Measurements from ENCODE around the gene GAN.

Gene GAN

GRCh38 chr16:81283044-81283443 is 31.7 kb upstream of the GAN start:
- no peak overlapping the region for H3K4me3 Mint-ChIP-seq
- DNase-seq (no peak), ATAC-seq (replicated peaks) (no peak)
- H3K4me1 Mint-ChIP-seq: no peaks in the 10 kb centered on the region
- H3K27ac Mint-ChIP-seq: no peak overlapping the region
- H3K27me3 Mint-ChIP-seq: peaks cover 0 to 12% of the 10 kb centered on the region in 2 donors
- no peaks in the 10 kb centered on the region for H3K36me3 Mint-ChIP-seq
- no peaks in the 10 kb centered on the region for H3K9me3 Mint-ChIP-seq

DNA sequence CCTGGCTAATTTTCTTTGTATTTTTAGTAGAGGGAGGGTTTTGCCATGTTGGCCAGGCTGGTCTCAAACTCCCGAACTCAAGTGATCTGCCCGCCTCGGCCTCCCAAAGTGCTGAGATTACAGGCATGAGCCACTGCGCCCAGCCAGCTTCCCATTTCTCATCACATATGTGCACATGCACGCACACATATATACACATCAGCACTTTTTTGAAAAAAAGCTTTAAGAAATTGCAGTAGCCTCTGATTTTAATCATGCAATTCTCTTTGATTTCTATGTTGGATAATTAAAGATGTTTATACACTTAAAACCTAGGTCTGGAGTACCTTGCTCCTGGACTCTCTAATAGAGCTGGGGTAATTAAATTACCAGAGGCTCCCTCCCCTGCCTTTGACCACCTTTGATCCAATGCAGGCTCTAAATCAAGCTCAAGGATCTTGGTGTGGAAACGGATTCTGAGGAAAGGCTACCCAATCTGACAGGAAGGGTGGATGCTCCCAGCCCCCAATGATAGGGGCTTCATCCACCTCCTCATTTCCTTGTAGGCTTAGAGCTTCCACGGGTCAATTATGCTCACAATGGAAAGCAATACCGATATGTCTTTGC is 29.7 kb upstream of the GAN start:
- no peak for ATAC-seq (replicated peaks)
- H3K9me3 Mint-ChIP-seq: no peaks in the 10 kb centered on the region
- H3K27me3 Mint-ChIP-seq: peaks cover 0 to 12% of the 10 kb centered on the region in 2 donors
- DNase-seq: no peak
- H3K36me3 Mint-ChIP-seq: no peaks in the 10 kb centered on the region
- H3K4me1 Mint-ChIP-seq: no peaks in the 10 kb centered on the region
- no peak overlapping the region for H3K4me3 Mint-ChIP-seq
- H3K27ac Mint-ChIP-seq: no peak overlapping the region

DNA sequence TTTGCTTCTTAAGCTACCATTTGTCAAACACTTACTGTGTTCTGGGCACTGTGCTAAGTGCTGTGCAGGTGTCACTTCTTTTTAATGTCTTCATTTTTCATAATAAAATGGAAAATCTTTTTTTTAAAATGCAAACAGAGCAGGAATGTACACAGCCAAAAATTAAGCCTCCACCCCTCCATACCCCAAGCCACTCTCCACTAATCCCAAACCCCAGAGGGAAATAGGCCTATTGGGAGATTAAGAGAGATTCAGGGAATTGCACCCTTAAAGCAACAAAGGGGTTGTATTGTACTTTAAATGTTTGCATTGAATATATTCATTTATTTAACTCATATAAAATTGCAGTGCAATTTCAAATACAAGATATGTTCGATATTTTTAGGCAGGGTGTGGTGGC is 28.6 kb upstream of the GAN start:
- no peaks in the 10 kb centered on the region for H3K9me3 Mint-ChIP-seq
- H3K36me3 Mint-ChIP-seq: no peaks in the 10 kb centered on the region
- no peak for DNase-seq
- peaks cover 1 to 14% of the 10 kb centered on the region in 2 donors for H3K27me3 Mint-ChIP-seq
- H3K4me1 Mint-ChIP-seq: no peaks in the 10 kb centered on the region
- no peak for ATAC-seq (replicated peaks)
- no peak overlapping the region for H3K4me3 Mint-ChIP-seq
- H3K27ac Mint-ChIP-seq: no peak overlapping the region

DNA sequence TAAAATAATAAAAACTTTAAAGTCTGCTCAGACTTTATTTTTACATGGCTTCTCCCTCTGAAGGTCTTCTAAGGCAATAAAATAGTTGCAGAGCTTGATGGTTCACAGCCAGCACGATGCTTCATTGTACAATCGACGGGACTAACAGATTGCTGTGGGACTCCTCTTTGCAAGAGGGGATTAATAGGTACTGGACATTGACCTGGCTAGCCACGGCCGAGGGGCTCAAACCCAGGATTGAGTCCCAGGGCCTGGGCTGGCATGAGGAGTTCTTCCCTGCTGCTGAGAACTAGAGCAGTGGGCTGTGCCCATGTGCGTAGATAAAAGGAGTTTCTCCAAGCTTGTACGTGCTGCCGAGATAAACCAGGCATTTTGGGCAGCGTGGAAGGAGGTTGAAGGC is 23.6 kb upstream of the GAN start:
- no peak for ATAC-seq (replicated peaks)
- Mint-ChIP-seq H3K4me1 (no peaks in the 10 kb centered on the region), H3K36me3 (no peaks in the 10 kb centered on the region), H3K9me3 (no peaks in the 10 kb centered on the region), H3K27ac (no peak overlapping the region), H3K27me3 (peaks cover 17 to 34% of the 10 kb centered on the region in 2 donors), H3K4me3 (no peak overlapping the region)
- DNase-seq: no peak

- Mint-ChIP-seq H3K27me3 (peaks cover 24 to 34% of the 10 kb centered on the region in 2 donors), H3K4me3 (no peak overlapping the region), H3K9me3 (no peaks in the 10 kb centered on the region), H3K36me3 (no peaks in the 10 kb centered on the region), H3K27ac (no peak overlapping the region), H3K4me1 (no peaks in the 10 kb centered on the region)
- DNase-seq (no peak), ATAC-seq (replicated peaks) (no peak)
Observed at GRCh38 chr16:81292936-81293335, 21.8 kb upstream of the GAN start.

DNA sequence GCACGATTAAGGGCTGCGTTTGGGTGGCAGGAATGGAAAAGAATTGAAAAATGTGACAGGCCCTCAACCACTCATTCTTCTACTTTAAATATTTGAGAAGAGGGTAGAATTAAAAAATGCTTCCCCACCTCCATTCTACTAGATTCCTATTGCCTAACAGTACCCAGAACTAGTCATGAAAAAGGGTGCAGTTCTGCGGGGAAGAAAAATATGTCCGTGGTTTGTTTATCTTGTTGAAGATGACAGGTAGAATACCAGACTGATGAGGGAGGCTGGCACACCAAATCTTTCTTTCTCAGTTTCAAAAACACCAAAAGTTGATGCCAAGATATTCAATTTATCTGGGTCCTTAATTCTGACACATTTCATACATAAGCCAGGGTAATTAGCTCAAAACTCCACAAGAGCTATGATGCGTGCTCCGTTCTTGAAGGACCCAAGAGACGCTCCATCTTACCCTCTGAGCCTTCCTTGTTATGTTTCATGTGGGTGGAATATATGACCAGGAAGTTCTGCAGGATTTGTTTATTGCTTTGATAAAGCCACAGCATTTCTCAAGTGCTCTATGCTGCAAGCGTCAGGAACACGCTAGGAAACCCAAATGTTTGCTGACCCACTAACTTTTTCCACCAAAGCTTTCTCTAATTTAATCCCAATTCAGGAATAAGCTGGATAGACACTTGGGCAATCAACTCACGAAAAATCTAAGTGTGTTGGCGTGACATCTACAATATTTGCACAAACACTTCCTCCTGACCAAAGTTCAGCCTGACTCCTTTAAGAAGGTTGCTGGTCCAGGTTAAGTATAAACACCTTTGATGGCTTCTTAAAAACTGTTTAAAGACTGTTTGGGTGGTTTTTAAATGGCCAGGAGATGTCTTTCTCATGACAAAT is 20.6 kb upstream of the GAN start:
- Mint-ChIP-seq H3K27ac (no peak overlapping the region), H3K27me3 (peaks cover 24 to 34% of the 10 kb centered on the region in 2 donors), H3K4me1 (no peaks in the 10 kb centered on the region), H3K9me3 (no peaks in the 10 kb centered on the region), H3K36me3 (no peaks in the 10 kb centered on the region), H3K4me3 (no peak overlapping the region)
- DNase-seq (no peak), ATAC-seq (replicated peaks) (no peak)

DNA sequence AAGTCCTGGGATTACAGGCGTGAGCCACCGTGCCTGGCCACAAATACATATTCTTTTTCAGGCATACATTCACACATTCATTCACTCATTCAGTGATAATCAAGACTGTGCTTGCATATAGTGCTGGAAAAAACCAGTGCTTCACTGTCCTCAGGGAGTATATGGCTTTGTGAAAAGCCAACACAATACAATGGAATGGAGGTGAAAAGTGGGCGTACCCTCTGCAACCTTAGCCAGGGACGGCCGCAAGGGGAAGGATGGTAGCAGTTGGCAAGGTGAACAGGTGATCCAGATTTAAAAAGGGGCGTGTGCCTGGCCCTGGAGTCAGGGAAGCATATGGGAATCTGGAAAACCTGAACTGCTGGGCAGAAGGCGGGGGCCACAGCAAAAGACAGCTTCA is 18.1 kb upstream of the GAN start:
- ATAC-seq (replicated peaks) (no peak), DNase-seq (no peak)
- Mint-ChIP-seq H3K27me3 (peaks cover 20 to 28% of the 10 kb centered on the region in 2 donors), H3K4me3 (no peak overlapping the region), H3K27ac (peak overlapping the region; percentile 31), H3K4me1 (no peaks in the 10 kb centered on the region), H3K36me3 (peaks cover 0 to 6% of the 10 kb centered on the region in 2 donors), H3K9me3 (no peaks in the 10 kb centered on the region)

- no peak for DNase-seq
- Mint-ChIP-seq H3K9me3 (no peaks in the 10 kb centered on the region), H3K27ac (no peak overlapping the region), H3K4me3 (no peak overlapping the region), H3K36me3 (peaks cover 3 to 17% of the 10 kb centered on the region in 2 donors), H3K27me3 (no peaks in the 10 kb centered on the region), H3K4me1 (peaks cover 8 to 26% of the 10 kb centered on the region in 2 donors)
- ATAC-seq (replicated peaks): no peak
Observed at GRCh38 chr16:81307770-81308169, 7.0 kb upstream of the GAN start.

DNA sequence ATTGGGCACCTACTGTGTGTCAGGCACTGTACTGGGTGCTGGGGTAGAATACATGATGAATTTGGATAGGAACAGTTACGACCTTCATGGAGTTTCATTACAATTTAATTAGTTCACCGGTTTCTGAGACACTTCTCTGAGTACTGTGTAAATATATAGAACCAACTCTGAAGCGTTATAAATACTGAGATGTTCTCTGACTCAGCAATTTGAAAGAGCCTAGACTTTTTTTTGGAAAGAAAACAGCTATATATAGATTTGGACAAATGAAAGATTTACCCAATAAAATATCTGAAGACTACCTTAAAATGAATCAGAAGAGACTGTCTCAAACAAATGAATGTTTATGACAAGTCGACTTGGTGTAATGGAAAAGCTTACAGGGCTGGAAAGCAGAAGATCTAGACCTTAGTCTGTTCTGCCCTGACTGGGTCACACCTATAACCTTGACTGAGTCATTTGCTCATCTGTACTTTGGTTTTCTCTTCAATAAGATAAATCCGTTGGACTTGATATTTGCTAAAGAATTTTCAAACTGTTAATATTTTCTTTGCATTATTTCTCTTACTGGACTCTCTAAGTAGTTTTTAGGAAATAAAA is 4.6 kb upstream of the GAN start:
- Mint-ChIP-seq H3K27me3 (no peaks in the 10 kb centered on the region), H3K27ac (no peak overlapping the region), H3K9me3 (no peaks in the 10 kb centered on the region), H3K36me3 (peaks cover 6 to 12% of the 10 kb centered on the region in 2 donors), H3K4me1 (peaks cover 20 to 45% of the 10 kb centered on the region in 2 donors), H3K4me3 (no peak overlapping the region)
- ATAC-seq (replicated peaks) (no peak), DNase-seq (no peak)

GRCh38 chr16:81311762-81312161 is 3.0 kb upstream of the GAN start:
- no peaks in the 10 kb centered on the region for H3K9me3 Mint-ChIP-seq
- H3K4me3 Mint-ChIP-seq: no peak overlapping the region
- H3K4me1 Mint-ChIP-seq: peaks cover 22 to 51% of the 10 kb centered on the region in 2 donors
- DNase-seq: no peak
- peaks cover 3 to 7% of the 10 kb centered on the region in 2 donors for H3K36me3 Mint-ChIP-seq
- ATAC-seq (replicated peaks): no peak
- no peak overlapping the region for H3K27ac Mint-ChIP-seq
- no peaks in the 10 kb centered on the region for H3K27me3 Mint-ChIP-seq

GRCh38 chr16:81313701-81314602 is 810 bp upstream of the GAN start:
- ATAC-seq (replicated peaks): no peak
- Mint-ChIP-seq H3K4me1 (peaks cover 24 to 53% of the 10 kb centered on the region in 2 donors), H3K27ac (peak overlapping the region; percentile 91), H3K4me3 (peak overlapping the region; percentile 93 to 95), H3K27me3 (no peaks in the 10 kb centered on the region), H3K9me3 (no peaks in the 10 kb centered on the region), H3K36me3 (peaks cover 3 to 4% of the 10 kb centered on the region in 2 donors)
- DNase-seq: no peak

GRCh38 chr16:81315271-81316175 is 761 bp downstream of the GAN start:
- peaks cover 3 to 4% of the 10 kb centered on the region in 2 donors for H3K36me3 Mint-ChIP-seq
- no peaks in the 10 kb centered on the region for H3K9me3 Mint-ChIP-seq
- H3K4me1 Mint-ChIP-seq: peaks cover 25 to 40% of the 10 kb centered on the region in 2 donors
- H3K4me3 Mint-ChIP-seq: peak overlapping the region; percentile 93 to 95
- ATAC-seq (replicated peaks) (peak; percentile 48), DNase-seq (peak; percentile 30)
- H3K27me3 Mint-ChIP-seq: no peaks in the 10 kb centered on the region
- H3K27ac Mint-ChIP-seq: peak overlapping the region; percentile 77

- Mint-ChIP-seq H3K27ac (no peak overlapping the region), H3K36me3 (peaks cover 3 to 4% of the 10 kb centered on the region in 2 donors), H3K4me3 (peak overlapping the region; percentile 77 to 93), H3K27me3 (no peaks in the 10 kb centered on the region), H3K4me1 (peaks cover 24 to 39% of the 10 kb centered on the region in 2 donors), H3K9me3 (no peaks in the 10 kb centered on the region)
- ATAC-seq (replicated peaks) (no peak), DNase-seq (no peak)
Observed at GRCh38 chr16:81316176-81316496, 1.4 kb downstream of the GAN start.
